DOHH2 (cell line): ENCODE data around the gene DHRS4L2.

Experiments
- CTCF ChIP-seq: fragments of 200-600 bp; sonication (generic); IDR thresholded peaks from one replicate; pipeline ENCODE4 v1.5.1; 2014; ENCODE audit warnings: antibody characterized with exemption, mild to moderate bottlenecking, low read depth, low read length; ENCODE audit not compliant: poor library complexity, severe bottlenecking
- EZH2phosphoT487 ChIP-seq: fragments of 200-600 bp; sonication (generic); IDR thresholded peaks from 2 replicates; pipeline ENCODE4 v1.6.1; 2017; ENCODE audit warnings: borderline replicate concordance, mild to moderate bottlenecking, antibody characterized with exemption, low read length, moderate library complexity, mixed read lengths

DNA sequence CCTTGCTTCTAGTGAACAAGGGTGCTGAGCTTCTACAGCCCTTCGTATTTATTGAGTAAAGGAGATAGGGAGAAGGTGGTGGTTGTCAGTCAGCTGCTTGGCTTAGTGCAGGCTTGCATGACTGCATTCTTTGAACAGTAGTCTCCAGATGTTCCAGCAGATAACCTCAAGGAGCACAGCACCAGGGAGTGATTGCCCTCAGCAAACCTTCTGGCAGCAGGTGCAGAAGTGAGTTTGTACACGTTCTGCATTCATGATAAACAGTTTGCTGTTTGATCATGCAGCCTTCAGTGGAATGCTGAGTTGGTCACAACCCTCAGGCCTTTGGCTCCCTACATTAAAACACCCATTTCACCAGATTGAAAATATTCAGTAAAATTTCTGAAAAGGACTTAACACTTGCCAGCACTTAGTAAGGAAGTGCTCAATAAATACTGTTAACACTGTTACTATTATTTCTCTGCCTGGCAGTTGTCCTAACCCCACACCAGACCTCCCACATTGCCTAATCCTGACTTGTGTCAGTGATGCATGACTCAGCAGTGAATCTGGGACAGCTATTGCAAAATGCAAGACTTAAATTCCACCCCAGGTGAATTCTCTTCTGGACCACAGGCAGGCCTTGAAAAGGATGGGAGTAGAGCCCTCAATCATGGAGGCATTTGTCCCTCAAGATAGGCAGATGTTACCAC, 44.1 kb downstream of the DHRS4L2 start:
- TF ChIP-seq CTCF = no peak
- TF ChIP-seq EZH2phosphoT487 = no peak
